ENCODE data around the gene TBC1D4.

Gene TBC1D4

GRCh38 chr13:75482070-75482819, at the start of gene TBC1D4:
TSS of gene TBC1D4 (minus strand) at chr13:75482169. CDS start at chr13:75481767, 402 bp downstream.
- DNase-seq (ENCODE audit: low read depth): peak; percentile 56

GRCh38 chr13:75530549-75530961, 48.6 kb upstream of the TBC1D4 start:
- no peak for DNase-seq (ENCODE audit: low read depth)

GRCh38 chr13:75521956-75522355, 40.0 kb upstream of the TBC1D4 start:
- no peak for DNase-seq (ENCODE audit: low read depth)

- no peak for DNase-seq (ENCODE audit: low read depth)
These were observed 36.6 kb upstream of the TBC1D4 start for GRCh38 chr13:75518439-75519088.

GRCh38 chr13:75514080-75514995, 32.4 kb upstream of the TBC1D4 start:
- no peak for DNase-seq (ENCODE audit: low read depth)

GRCh38 chr13:75513271-75513670, 31.3 kb upstream of the TBC1D4 start:
- DNase-seq (ENCODE audit: low read depth): no peak

- no peak for DNase-seq (ENCODE audit: low read depth)
These were observed 30.3 kb upstream of the TBC1D4 start for GRCh38 chr13:75512253-75512652.

GRCh38 chr13:75511051-75511625, 29.2 kb upstream of the TBC1D4 start:
- no peak for DNase-seq (ENCODE audit: low read depth)

GRCh38 chr13:75508002-75508548, 26.1 kb upstream of the TBC1D4 start:
- no peak for DNase-seq (ENCODE audit: low read depth)

- no peak for DNase-seq (ENCODE audit: low read depth)
These were observed 25.3 kb upstream of the TBC1D4 start for GRCh38 chr13:75507027-75508001.

- DNase-seq (ENCODE audit: low read depth): no peak
These were observed 24.0 kb upstream of the TBC1D4 start for GRCh38 chr13:75506018-75506417.

GRCh38 chr13:75505327-75505726, 23.4 kb upstream of the TBC1D4 start:
- no peak for DNase-seq (ENCODE audit: low read depth)

GRCh38 chr13:75495938-75496337, 14.0 kb upstream of the TBC1D4 start:
- DNase-seq (ENCODE audit: low read depth): peak; percentile 69

- DNase-seq (ENCODE audit: low read depth): no peak
These were observed 12.5 kb upstream of the TBC1D4 start for GRCh38 chr13:75494491-75494890.

- DNase-seq (ENCODE audit: low read depth): no peak
These were observed 11.2 kb upstream of the TBC1D4 start for GRCh38 chr13:75493156-75493555.

GRCh38 chr13:75492389-75492788, 10.4 kb upstream of the TBC1D4 start:
- DNase-seq (ENCODE audit: low read depth): no peak

GRCh38 chr13:75491376-75491775, 9.4 kb upstream of the TBC1D4 start:
- DNase-seq (ENCODE audit: low read depth): no peak

GRCh38 chr13:75489502-75490263, 7.7 kb upstream of the TBC1D4 start:
- no peak for DNase-seq (ENCODE audit: low read depth)

GRCh38 chr13:75486146-75487062, 4.4 kb upstream of the TBC1D4 start:
- no peak for DNase-seq (ENCODE audit: low read depth)

Data from GM04503 (cell line).